ENCODE data around the gene POC1B.
"Not testable (repeated sequence)": the region's sequence is repeated elsewhere in the genome, so short reads cannot be mapped to it uniquely, and the experiment has no call there.

POC1B gene

DNA sequence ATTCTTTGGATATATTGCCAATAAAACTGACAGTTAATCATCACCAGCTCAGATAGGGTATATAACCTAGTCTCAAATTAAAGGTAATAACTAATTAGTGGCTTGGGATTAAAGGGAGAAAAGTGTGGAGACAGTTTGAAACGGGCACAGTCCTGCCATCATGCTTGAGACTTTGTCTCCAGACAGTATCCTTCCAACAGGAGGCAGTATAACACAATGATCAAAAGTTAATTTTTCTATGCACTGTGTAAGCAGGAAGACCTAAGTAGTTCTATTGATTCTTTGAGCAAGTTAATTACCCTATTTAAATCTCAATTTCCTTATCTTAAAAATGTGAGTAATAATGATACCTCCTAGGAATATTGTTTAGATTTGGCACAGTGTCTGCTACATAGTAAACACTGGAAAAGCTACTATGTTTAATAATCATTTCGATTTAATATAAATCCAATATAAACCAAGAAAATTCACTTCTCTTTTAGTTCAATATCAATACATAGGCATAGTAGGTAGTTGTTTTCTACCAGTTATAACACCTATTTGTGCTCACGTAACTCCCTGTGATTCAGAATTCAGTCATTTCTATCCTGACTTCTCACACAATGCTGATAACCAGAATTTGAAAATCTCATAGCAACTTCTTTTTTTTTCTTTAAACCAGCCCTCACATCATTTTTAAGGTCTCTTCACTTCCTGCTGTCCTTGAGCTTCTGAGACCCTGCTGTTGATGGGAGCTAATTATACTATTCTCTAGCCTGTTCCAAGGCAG, 54.9 kb downstream of the POC1B start:
- Histone ChIP-seq H3K27me3 (ENCODE audit: control insufficient read depth, insufficient read depth, low read length) (no peaks in the 10 kb centered on the region), H3K9ac (ENCODE audit: low read length) (no peak overlapping the region), H3K4me1 (ENCODE audit: control insufficient read depth, low read depth, low read length) (no peaks in the 10 kb centered on the region), H3K9me3 (ENCODE audit: control insufficient read depth, low read depth, low read length) (no peaks in the 10 kb centered on the region), H3K4me3 (ENCODE audit: low read length) (no peak overlapping the region), H3K27ac (ENCODE audit: low read length) (no peak overlapping the region), H3K36me3 (ENCODE audit: control insufficient read depth, low read depth, low read length) (no peaks in the 10 kb centered on the region)

DNA sequence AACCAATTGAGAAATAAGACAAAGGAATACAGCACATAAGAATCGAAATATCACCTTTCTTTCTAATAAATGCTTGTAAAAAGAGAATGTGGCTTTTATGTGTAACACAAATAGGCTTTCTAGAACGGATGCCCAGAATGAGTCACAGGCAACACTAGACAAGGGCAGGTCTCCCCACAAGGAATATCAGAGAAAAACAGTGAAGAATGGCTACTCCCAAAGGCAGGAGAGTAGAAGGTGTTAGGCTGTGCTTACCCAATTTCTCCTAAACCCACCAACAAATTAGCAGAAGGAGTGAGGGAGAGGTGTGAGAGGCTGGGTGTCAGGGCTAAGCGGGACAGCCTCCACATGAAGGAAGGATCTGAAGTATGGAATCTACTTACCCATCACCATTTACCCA, 56.5 kb downstream of the POC1B start:
- Histone ChIP-seq H3K4me3 (ENCODE audit: low read length) (no peak overlapping the region), H3K36me3 (ENCODE audit: control insufficient read depth, low read depth, low read length) (no peaks in the 10 kb centered on the region), H3K27me3 (ENCODE audit: control insufficient read depth, insufficient read depth, low read length) (no peaks in the 10 kb centered on the region), H3K9ac (ENCODE audit: low read length) (no peak overlapping the region), H3K27ac (ENCODE audit: low read length) (no peak overlapping the region), H3K4me1 (ENCODE audit: control insufficient read depth, low read depth, low read length) (no peaks in the 10 kb centered on the region), H3K9me3 (ENCODE audit: control insufficient read depth, low read depth, low read length) (no peaks in the 10 kb centered on the region)

DNA sequence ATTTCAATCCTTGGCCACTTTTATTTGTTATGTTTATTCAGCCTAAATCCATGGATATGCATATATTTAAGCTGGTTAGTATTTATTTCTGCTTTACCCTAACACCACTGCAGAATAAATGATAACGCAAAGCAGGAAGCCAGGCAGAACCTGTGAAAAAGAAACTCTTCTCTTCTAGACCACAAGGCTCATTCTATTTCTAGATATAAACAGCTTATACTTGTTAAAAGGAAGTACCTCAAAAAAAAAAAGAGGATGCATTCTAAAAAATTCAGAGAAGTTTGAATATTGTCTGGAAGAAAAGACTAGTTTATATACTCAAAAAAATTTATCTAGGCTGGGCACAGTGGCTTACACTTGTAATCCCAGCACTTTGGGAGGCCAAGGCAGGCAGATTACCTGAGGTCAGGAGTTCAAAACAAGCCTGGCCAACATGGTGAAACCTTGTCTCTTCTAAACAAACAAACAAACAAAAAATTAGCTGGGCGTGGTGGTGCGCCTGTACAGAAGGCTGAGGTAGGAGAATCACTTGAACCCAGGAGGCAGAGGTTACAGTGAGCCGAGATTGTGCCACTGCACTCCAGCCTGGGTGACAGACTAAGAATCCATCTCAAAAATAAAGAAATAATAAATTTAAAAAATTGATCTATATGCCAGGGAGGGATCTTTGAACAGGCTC, 57.1 kb downstream of the POC1B start:
- Histone ChIP-seq H3K4me1 (ENCODE audit: control insufficient read depth, low read depth, low read length) (no peaks in the 10 kb centered on the region), H3K27me3 (ENCODE audit: control insufficient read depth, insufficient read depth, low read length) (no peaks in the 10 kb centered on the region), H3K9ac (ENCODE audit: low read length) (no peak overlapping the region), H3K36me3 (ENCODE audit: control insufficient read depth, low read depth, low read length) (no peaks in the 10 kb centered on the region), H3K9me3 (ENCODE audit: control insufficient read depth, low read depth, low read length) (no peaks in the 10 kb centered on the region), H3K4me3 (ENCODE audit: low read length) (no peak overlapping the region), H3K27ac (ENCODE audit: low read length) (no peak overlapping the region)

DNA sequence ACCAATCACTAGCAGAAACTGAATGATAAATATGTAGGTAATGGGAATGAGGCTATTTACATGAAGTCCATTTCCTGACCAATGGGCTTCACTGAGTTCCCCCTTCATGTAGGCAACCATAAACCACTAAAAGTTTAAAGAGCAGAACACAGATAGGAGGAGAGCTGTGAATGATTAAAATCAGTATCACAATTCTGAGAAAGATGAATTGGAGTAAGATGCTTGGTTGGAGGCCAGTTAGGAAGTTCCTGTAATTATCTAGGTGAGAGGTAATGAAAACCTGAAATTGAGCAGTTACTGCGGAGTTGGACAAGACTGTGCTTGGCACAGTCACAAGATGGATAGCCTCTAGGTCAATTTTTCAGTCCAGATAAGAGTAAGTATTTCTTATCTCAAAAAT, 57.8 kb downstream of the POC1B start:
- H3K4me3 ChIP-seq (ENCODE audit: low read length): no peak overlapping the region

DNA sequence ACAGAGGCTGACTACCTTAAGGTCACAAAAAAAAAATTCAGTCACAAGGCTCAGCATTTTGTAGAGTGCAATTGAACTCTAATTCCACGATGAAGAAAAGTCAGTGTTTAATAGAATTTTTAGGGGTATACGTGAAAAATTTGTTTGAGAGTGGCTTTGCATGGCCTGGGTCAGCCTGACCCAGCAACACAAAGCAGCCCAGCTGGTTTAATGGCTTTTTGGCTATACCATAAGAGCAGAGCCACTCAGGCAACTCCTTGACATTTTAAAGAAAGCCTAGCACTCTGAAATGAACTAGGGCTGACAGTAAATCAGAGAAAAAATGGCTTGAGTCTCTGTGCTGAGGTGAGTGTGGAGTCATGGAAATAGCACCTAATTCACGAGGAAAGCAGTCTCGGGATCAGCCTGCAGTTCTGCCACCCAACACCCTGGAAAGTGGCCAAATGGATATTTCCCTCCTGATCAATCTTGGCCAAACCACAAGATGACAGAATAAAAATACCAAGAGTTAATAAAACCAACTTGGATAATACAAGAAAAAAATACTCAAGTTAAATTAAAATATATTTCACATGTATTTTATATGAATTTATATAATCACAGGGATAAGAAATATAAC, 60.8 kb downstream of the POC1B start:
- H3K9me3 ChIP-seq (ENCODE audit: control insufficient read depth, low read depth, low read length): no peaks in the 10 kb centered on the region
- no peaks in the 10 kb centered on the region for H3K27me3 ChIP-seq (ENCODE audit: control insufficient read depth, insufficient read depth, low read length)
- H3K4me1 ChIP-seq (ENCODE audit: control insufficient read depth, low read depth, low read length): peaks cover 7% of the 10 kb centered on the region
- H3K27ac ChIP-seq (ENCODE audit: low read length): no peak overlapping the region
- no peak overlapping the region for H3K4me3 ChIP-seq (ENCODE audit: low read length)
- H3K9ac ChIP-seq (ENCODE audit: low read length): no peak overlapping the region
- no peaks in the 10 kb centered on the region for H3K36me3 ChIP-seq (ENCODE audit: control insufficient read depth, low read depth, low read length)

More for the DNA sequence above, 57.8 kb downstream of the POC1B start:
- Histone ChIP-seq H3K27ac (ENCODE audit: low read length) (no peak overlapping the region), H3K9me3 (ENCODE audit: control insufficient read depth, low read depth, low read length) (no peaks in the 10 kb centered on the region), H3K4me1 (ENCODE audit: control insufficient read depth, low read depth, low read length) (no peaks in the 10 kb centered on the region), H3K36me3 (ENCODE audit: control insufficient read depth, low read depth, low read length) (no peaks in the 10 kb centered on the region), H3K27me3 (ENCODE audit: control insufficient read depth, insufficient read depth, low read length) (no peaks in the 10 kb centered on the region), H3K9ac (ENCODE audit: low read length) (no peak overlapping the region)

DNA sequence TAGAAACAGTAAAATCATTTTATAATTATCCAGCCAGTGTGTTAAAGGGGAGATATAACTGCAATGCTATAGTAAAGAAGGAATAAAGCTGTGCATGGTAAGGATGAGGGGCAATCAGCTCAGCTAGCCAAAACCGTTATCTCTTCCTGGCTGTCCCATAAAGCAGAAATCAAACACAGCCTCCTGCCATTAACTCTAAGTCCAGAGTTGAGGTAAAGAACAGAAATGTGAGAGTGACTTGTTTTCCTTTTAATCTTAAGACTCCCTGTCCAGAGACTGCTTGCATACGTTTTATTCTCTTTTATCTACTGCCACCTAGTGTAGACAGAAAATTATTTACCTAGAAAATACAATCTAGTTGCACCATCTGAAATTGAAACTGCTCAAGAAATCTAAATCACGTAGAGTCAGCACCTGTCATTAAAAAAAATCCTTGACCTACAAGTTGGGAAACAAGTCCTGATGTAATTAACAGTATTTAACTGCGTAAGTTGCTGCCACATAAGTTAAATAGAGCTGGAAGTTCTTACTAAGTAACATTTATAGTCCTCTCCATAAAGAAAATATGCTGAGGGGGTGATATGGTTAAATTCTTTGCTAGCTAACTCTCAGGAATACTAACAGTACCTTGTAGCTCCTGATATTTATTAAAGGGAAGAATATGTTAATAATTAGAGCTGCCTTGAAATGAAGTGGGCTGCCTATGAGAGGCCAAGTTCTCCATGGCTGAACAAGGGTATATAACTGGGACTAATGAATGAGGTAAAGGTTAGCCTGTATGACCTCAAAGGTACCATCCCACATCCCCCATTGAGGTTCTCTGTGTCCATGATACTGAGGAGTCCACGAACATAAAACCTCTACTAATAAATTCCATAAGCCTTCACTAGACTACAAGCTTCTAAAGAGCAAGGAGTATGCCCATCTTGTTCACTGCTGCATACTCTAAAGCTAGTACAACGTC, 63.9 kb downstream of the POC1B start:
- no peaks in the 10 kb centered on the region for H3K9me3 ChIP-seq (ENCODE audit: control insufficient read depth, low read depth, low read length)
- H3K9ac ChIP-seq (ENCODE audit: low read length): no peak overlapping the region
- no peaks in the 10 kb centered on the region for H3K36me3 ChIP-seq (ENCODE audit: control insufficient read depth, low read depth, low read length)
- H3K27ac ChIP-seq (ENCODE audit: low read length): no peak overlapping the region
- H3K4me1 ChIP-seq (ENCODE audit: control insufficient read depth, low read depth, low read length): peaks cover 13% of the 10 kb centered on the region
- no peak overlapping the region for H3K4me3 ChIP-seq (ENCODE audit: low read length)
- H3K27me3 ChIP-seq (ENCODE audit: control insufficient read depth, insufficient read depth, low read length): no peaks in the 10 kb centered on the region

DNA sequence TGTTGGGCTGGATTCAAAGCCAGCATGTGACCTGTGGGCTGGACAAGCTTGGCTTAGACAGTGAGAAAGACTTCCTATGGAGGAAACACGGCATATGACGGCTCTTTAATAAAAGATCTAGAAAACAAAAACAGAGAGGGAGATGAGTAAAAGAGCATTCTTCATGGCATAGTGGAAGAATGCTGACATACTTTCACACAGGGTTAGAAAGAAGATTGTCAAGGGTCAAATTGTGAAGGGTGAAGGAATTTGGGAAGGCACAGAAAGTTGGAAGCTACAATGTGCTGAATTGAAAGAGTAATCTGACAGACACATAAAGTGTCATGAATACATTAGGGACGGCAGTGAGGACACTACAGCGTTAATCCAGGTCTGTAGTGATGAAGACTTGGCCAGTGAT, 64.7 kb downstream of the POC1B start:
- Histone ChIP-seq H3K36me3 (ENCODE audit: control insufficient read depth, low read depth, low read length) (no peaks in the 10 kb centered on the region), H3K27me3 (ENCODE audit: control insufficient read depth, insufficient read depth, low read length) (no peaks in the 10 kb centered on the region), H3K4me3 (ENCODE audit: low read length) (no peak overlapping the region), H3K27ac (ENCODE audit: low read length) (no peak overlapping the region), H3K4me1 (ENCODE audit: control insufficient read depth, low read depth, low read length) (peaks cover 13% of the 10 kb centered on the region), H3K9me3 (ENCODE audit: control insufficient read depth, low read depth, low read length) (no peaks in the 10 kb centered on the region), H3K9ac (ENCODE audit: low read length) (no peak overlapping the region)

DNA sequence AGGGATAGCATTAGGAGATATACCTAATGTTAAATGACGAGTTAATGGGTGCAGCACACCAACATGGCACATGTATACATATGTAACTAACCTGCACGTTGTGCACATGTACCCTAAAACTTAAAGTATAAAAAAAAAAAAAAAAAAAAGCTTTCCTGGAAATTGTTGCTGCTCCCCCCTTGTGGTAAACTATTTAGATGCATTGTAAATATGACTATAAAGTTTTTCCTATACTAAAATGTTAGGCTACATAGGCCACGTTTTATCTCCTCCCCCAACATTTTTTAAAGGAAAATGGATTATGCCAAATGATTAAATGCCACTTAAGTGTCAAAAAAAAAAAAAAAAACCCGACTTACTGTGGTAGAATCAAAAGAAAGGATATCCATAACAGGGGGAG, 66.6 kb downstream of the POC1B start:
- H3K9me3 ChIP-seq (ENCODE audit: control insufficient read depth, low read depth, low read length); H3K27ac ChIP-seq (ENCODE audit: low read length); H3K27me3 ChIP-seq (ENCODE audit: control insufficient read depth, insufficient read depth, low read length); H3K9ac ChIP-seq (ENCODE audit: low read length); H3K36me3 ChIP-seq (ENCODE audit: control insufficient read depth, low read depth, low read length); H3K4me3 ChIP-seq (ENCODE audit: low read length): not testable (repeated sequence)
- peaks cover 15% of the 10 kb centered on the region for H3K4me1 ChIP-seq (ENCODE audit: control insufficient read depth, low read depth, low read length)

DNA sequence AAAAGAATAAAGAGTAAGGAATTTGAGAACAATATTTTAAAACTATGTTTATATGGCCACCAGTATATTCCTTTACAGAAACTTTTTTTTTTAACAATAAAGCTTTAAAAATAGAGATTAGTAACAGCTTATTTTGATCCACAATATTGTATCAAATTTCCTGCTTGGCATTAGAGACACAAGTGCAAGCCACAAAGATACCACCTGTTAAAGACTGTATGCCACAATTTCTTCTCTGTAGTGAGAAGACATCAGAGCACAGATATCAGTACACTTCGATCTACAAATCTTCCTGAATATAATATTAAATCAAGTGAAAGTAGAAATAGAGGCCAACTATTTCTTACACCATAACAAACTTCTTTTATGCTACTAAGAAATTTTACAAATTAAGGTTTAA, 69.3 kb downstream of the POC1B start:
- Histone ChIP-seq H3K9ac (ENCODE audit: low read length) (no peak overlapping the region), H3K36me3 (ENCODE audit: control insufficient read depth, low read depth, low read length) (no peaks in the 10 kb centered on the region), H3K27me3 (ENCODE audit: control insufficient read depth, insufficient read depth, low read length) (no peaks in the 10 kb centered on the region), H3K27ac (ENCODE audit: low read length) (no peak overlapping the region), H3K9me3 (ENCODE audit: control insufficient read depth, low read depth, low read length) (no peaks in the 10 kb centered on the region), H3K4me3 (ENCODE audit: low read length) (no peak overlapping the region), H3K4me1 (ENCODE audit: control insufficient read depth, low read depth, low read length) (peaks cover 41% of the 10 kb centered on the region)

DNA sequence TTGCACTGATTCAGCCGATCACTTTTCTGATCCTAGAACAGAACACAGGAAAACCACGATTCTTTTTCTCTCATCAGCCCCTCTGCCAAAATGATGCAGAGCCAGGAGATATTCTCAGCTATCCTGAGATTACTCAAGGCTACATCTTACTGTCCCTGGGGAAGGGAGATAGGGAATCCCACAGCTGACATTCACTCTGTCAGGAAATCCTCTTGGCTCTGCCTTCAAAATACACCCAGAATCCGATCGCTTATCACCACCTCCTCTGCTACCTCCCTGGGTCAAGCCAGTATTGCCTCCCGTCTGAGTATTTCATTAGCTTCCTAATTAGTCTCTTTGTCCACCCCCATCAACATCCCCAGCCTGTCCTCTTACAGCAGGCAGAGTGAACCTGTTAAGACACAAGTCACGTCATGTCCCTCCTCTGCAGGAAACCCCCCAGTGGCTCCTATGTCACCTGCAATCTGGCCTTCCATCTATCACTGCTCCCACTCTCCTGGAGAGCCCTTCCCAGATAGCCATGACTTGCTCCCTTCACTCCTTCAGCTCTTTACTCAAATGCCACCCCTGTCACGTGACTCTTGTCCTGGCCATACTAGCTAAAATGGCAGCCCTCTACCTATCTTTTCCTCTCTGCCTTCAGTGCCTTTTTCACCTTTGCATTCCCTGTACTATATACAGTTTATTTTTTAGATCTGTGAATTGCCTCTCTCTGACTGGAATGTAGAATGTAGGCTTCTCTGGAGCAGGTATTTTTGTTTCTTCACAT, 71.6 kb downstream of the POC1B start:
- Histone ChIP-seq H3K36me3 (ENCODE audit: control insufficient read depth, low read depth, low read length) (no peaks in the 10 kb centered on the region), H3K27me3 (ENCODE audit: control insufficient read depth, insufficient read depth, low read length) (no peaks in the 10 kb centered on the region), H3K4me1 (ENCODE audit: control insufficient read depth, low read depth, low read length) (peaks cover 48% of the 10 kb centered on the region), H3K4me3 (ENCODE audit: low read length) (no peak overlapping the region), H3K9ac (ENCODE audit: low read length) (no peak overlapping the region), H3K9me3 (ENCODE audit: control insufficient read depth, low read depth, low read length) (no peaks in the 10 kb centered on the region), H3K27ac (ENCODE audit: low read length) (no peak overlapping the region)

Data from iPS-18a (cell line).